CD14-positive monocyte (primary cell): ENCODE results near the gene ITIH6. TPM values are rescaled to one million over a fixed set of nuclear protein-coding genes. Genes with fewer than 3 reads are reported as not detected.

Source experiments
- DNase-seq, 3 donors: peaks; one replicate each; pipeline ENCODE4 v3.0.0-alpha.2; 2011 to 2022
- H2AFZ ChIP-seq: 2 replicates; pipeline ENCODE4 v1.6.0; 2012; ENCODE audit warnings: mild to moderate bottlenecking, low read depth, low read length, inconsistent platforms; ENCODE audit not compliant: insufficient read depth, poor library complexity, severe bottlenecking
- H3K27ac ChIP-seq, 2 donors: 1 replicate in 1 of 2; 2 replicates in 1 of 2; pipeline ENCODE4 v1.5.1; 2012 to 2013; ENCODE audit warnings: low read length in 2 of 2, control low read depth in 1 of 2, inconsistent platforms in 1 of 2, low read depth in 1 of 2, mild to moderate bottlenecking in 1 of 2
- H3K27me3 ChIP-seq, 2 donors: one replicate each; pipeline versions ENCODE4 v1.6.0 to v1.6.1; 2011 to 2013; ENCODE audit warnings: low read length in 2 of 2; ENCODE audit not compliant: control insufficient read depth in 2 of 2, insufficient read depth in 2 of 2
- H3K36me3 ChIP-seq, 2 donors: replicated peaks in 1 of 2; 1 replicate in 1 of 2; 2 replicates in 1 of 2; pipeline versions ENCODE4 v1.5.1 to v1.6.1; 2012 to 2013; ENCODE audit warnings: low read length in 2 of 2, control low read depth in 1 of 2, inconsistent platforms in 1 of 2, mild to moderate bottlenecking in 1 of 2; ENCODE audit not compliant: insufficient read depth in 2 of 2, control insufficient read depth in 1 of 2
- H3K4me1 ChIP-seq, 2 donors: 1 replicate in 1 of 2; 2 replicates in 1 of 2; pipeline versions ENCODE4 v1.5.1 to v1.6.1; 2012 to 2013; ENCODE audit warnings: low read length in 2 of 2, control low read depth in 1 of 2, inconsistent platforms in 1 of 2, mild to moderate bottlenecking in 1 of 2, moderate library complexity in 1 of 2; ENCODE audit not compliant: insufficient read depth in 2 of 2, control insufficient read depth in 1 of 2
- H3K4me2 ChIP-seq: replicated peaks from 2 replicates; pipeline ENCODE3; 2012; ENCODE audit warnings: low read length, moderate library complexity, mild to moderate bottlenecking; ENCODE audit not compliant: poor library complexity, severe bottlenecking; ENCODE audit errors: extremely low read depth
- H3K4me3 ChIP-seq, 3 experiments: fragments of 200-600 bp in 1 of 3; sonication (generic) in 1 of 3; replicated peaks in 1 of 3; 1 replicate in 2 of 3; 2 replicates in 1 of 3; pipeline ENCODE4 v1.5.1; 2011 to 2013; ENCODE audit warnings: low read length in 3 of 3, mild to moderate bottlenecking in 3 of 3, control low read depth in 2 of 3, low read depth in 2 of 3, inconsistent platforms in 1 of 3, moderate library complexity in 1 of 3
- H3K79me2 ChIP-seq: 2 replicates; pipeline ENCODE4 v1.6.0; 2012; ENCODE audit warnings: mild to moderate bottlenecking, control low read depth, inconsistent platforms, low read length, moderate library complexity; ENCODE audit not compliant: insufficient read depth
- H3K9ac ChIP-seq: 2 replicates; pipeline ENCODE4 v1.6.0; 2017; ENCODE audit warnings: low read length, mild to moderate bottlenecking; ENCODE audit not compliant: insufficient read depth, poor library complexity, severe bottlenecking
- H3K9me3 ChIP-seq, 2 donors: replicated peaks in 1 of 2; 1 replicate in 1 of 2; 2 replicates in 1 of 2; pipeline versions ENCODE4 v1.5.1 to v1.6.1; 2012 to 2013; ENCODE audit warnings: low read length in 2 of 2, control low read depth in 1 of 2; ENCODE audit not compliant: control insufficient read depth in 1 of 2, insufficient read depth in 1 of 2
- H4K20me1 ChIP-seq: 2 replicates; pipeline ENCODE4 v1.6.0; 2012; ENCODE audit warnings: mild to moderate bottlenecking, low read length, control low read depth, moderate library complexity; ENCODE audit not compliant: insufficient read depth
- H3K27ac Mint-ChIP-seq, 7 donors: one replicate each; pipeline ENCODE4 v1.8.0; 2020; ENCODE audit warnings: mild to moderate bottlenecking in 7 of 7, mixed read lengths in 7 of 7, moderate library complexity in 6 of 7, inconsistent platforms in 2 of 7
- H3K27me3 Mint-ChIP-seq, 3 donors: one replicate each; pipeline ENCODE4 v1.8.0; 2021 to 2022; ENCODE audit warnings: low read depth in 3 of 3, mild to moderate bottlenecking in 3 of 3, mixed read lengths in 3 of 3, moderate library complexity in 3 of 3, inconsistent platforms in 1 of 3
- H3K36me3 Mint-ChIP-seq, 2 donors: one replicate each; pipeline ENCODE4 v1.8.0; 2020; ENCODE audit warnings: mixed read lengths in 2 of 2, inconsistent platforms in 1 of 2, mild to moderate bottlenecking in 1 of 2
- H3K4me1 Mint-ChIP-seq: one replicate; pipeline ENCODE4 v1.8.0; 2020; ENCODE audit warnings: mild to moderate bottlenecking, mixed read lengths
- H3K4me3 Mint-ChIP-seq, 2 donors: one replicate each; pipeline ENCODE4 v1.8.0; 2020; ENCODE audit warnings: mild to moderate bottlenecking in 2 of 2, mixed read lengths in 2 of 2, moderate library complexity in 1 of 2
- H3K9me3 Mint-ChIP-seq, 7 donors: one replicate each; pipeline ENCODE4 v1.8.0; 2020 to 2022; ENCODE audit warnings: mixed read lengths in 7 of 7, mild to moderate bottlenecking in 6 of 7, moderate library complexity in 6 of 7, inconsistent platforms in 2 of 7
- CTCF ChIP-seq: fragments of 200-600 bp; IDR thresholded peaks from one replicate; pipeline ENCODE4 v1.8.0; 2022; ENCODE audit warnings: antibody characterized with exemption, mild to moderate bottlenecking
- WGBS: methylation state at CpG from one replicate; pipeline ENCODE4 v1.1.5; 2013; ENCODE audit warnings: missing lambda C conversion rate; ENCODE audit not compliant: insufficient coverage; 5-methylcytosine and 5-hydroxymethylcytosine counted together
- intact Hi-C, 2 donors: fragments of 100-400 bp; cut with micrococcal nuclease; formaldehyde crosslinking; loops; one replicate each; pipeline versions ENCODE4 v1.15.0 to v1.15.1; 2023
- polyA plus RNA-seq, 3 donors: library from polyadenylated mRNA; depleted of rRNA in 1 of 3; unstranded in 2 of 3; stranded (reverse) in 1 of 3; fragments of 300-500 nt in 2 of 3; fragments of >200 nt in 1 of 3; fragmentation: Illumina TruSeq in 2 of 3; gene quantifications; 1 replicate in 2 of 3; 2 replicates in 1 of 3; pipeline ENCODE4 v1.2.3, GENCODE V29; 2012 to 2021

ITIH6 gene
- polyA plus RNA-seq, 3 donors = not detected

- no peaks in the 10 kb centered on the region for H3K9me3 ChIP-seq
- H3K4me3 ChIP-seq = no peak overlapping the region
- no peaks in the 10 kb centered on the region for H4K20me1 ChIP-seq
- Mint-ChIP-seq H3K36me3 (no peaks in the 10 kb centered on the region), H3K27ac (no peak overlapping the region), H3K27me3 (peaks cover 2 to 10% (median 3%) of the 10 kb centered on the region in 3 donors), H3K4me3 (no peak overlapping the region), H3K9me3 (no peaks in the 10 kb centered on the region), H3K4me1 (no peaks in the 10 kb centered on the region)
- H3K36me3 ChIP-seq = no peaks in the 10 kb centered on the region
- DNase-seq = no peak
- no peak for TF ChIP-seq CTCF
- H3K27ac ChIP-seq = no peak overlapping the region
- H3K9ac ChIP-seq = no peak overlapping the region
- no peaks in the 10 kb centered on the region for H3K4me1 ChIP-seq
- no peak overlapping the region for H2AFZ ChIP-seq
- no peaks in the 10 kb centered on the region for H3K27me3 ChIP-seq
- intact Hi-C loops = no loop called here
- H3K4me2 ChIP-seq = no peak overlapping the region
- no CpG with 5 or more reads among the region's 2 CpGs for WGBS
- no peaks in the 10 kb centered on the region for H3K79me2 ChIP-seq
These were observed 991 bp upstream of the ITIH6 start for GRCh38 chrX:54799046-54799445.

GRCh38 chrX:54794795-54795194 lies 3.3 kb downstream of the ITIH6 start:
- Histone ChIP-seq H3K79me2 (no peaks in the 10 kb centered on the region), H3K27ac (no peak overlapping the region), H3K4me1 (no peaks in the 10 kb centered on the region), H3K36me3 (no peaks in the 10 kb centered on the region), H3K9me3 (no peaks in the 10 kb centered on the region), H3K4me3 (no peak overlapping the region), H3K9ac (no peak overlapping the region), H2AFZ (no peak overlapping the region), H3K4me2 (no peak overlapping the region), H3K27me3 (no peaks in the 10 kb centered on the region), H4K20me1 (no peaks in the 10 kb centered on the region)
- Mint-ChIP-seq H3K36me3 (no peaks in the 10 kb centered on the region), H3K27ac (no peak overlapping the region), H3K27me3 (peaks cover 0 to 4% (median 3%) of the 10 kb centered on the region in 3 donors), H3K9me3 (no peaks in the 10 kb centered on the region), H3K4me3 (no peak overlapping the region), H3K4me1 (no peaks in the 10 kb centered on the region)
- intact Hi-C loops = no loop called here
- no peak for TF ChIP-seq CTCF
- no peak for DNase-seq
- 100% methylated on average over 2 of the region's 4 CpGs for WGBS
